ENCODE measurements around the gene EFCAB14. TPM values are rescaled to one million over a fixed set of nuclear protein-coding genes. Genes with fewer than 3 reads are reported as not detected.

Gene EFCAB14
- total RNA-seq, 2 experiments from 2014 or later, result 29.9 to 38.3 TPM

GRCh38 chr1:46767649-46768282, 48.9 kb upstream of the EFCAB14 start:
- TF ChIP-seq, protein P1, sequence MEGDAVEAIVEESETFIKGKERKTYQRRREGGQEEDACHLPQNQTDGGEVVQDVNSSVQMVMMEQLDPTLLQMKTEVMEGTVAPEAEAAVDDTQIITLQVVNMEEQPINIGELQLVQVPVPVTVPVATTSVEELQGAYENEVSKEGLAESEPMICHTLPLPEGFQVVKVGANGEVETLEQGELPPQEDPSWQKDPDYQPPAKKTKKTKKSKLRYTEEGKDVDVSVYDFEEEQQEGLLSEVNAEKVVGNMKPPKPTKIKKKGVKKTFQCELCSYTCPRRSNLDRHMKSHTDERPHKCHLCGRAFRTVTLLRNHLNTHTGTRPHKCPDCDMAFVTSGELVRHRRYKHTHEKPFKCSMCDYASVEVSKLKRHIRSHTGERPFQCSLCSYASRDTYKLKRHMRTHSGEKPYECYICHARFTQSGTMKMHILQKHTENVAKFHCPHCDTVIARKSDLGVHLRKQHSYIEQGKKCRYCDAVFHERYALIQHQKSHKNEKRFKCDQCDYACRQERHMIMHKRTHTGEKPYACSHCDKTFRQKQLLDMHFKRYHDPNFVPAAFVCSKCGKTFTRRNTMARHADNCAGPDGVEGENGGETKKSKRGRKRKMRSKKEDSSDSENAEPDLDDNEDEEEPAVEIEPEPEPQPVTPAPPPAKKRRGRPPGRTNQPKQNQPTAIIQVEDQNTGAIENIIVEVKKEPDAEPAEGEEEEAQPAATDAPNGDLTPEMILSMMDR (conservative IDR thresholded peaks at IDR 0.05; ENCODE audit: low read length), result no peak
- no peak for TF ChIP-seq EZH2phosphoT487 (IDR thresholded peaks at IDR 0.05; ENCODE audit: borderline replicate concordance, low read depth, low read length)
- intact Hi-C loops (cut with micrococcal nuclease; ENCODE audit: unreplicated experiment), result no loop called here
- Histone ChIP-seq H3K4me1 (ENCODE audit: insufficient read depth, low read length, poor library complexity, severe bottlenecking) (no peaks in the 10 kb centered on the region), H3K27ac (ENCODE audit: low read depth, low read length, poor library complexity, severe bottlenecking) (no peak overlapping the region), H3K9me3 (ENCODE audit: low read length) (no peaks in the 10 kb centered on the region), H3K79me2 (ENCODE audit: insufficient read depth, low read depth, low read length) (no peaks in the 10 kb centered on the region), H3K9me2 (ENCODE audit: insufficient read depth, low read length) (no peaks in the 10 kb centered on the region), H2AFZ (ENCODE audit: low read length) (no peak overlapping the region), H3K4me2 (ENCODE audit: low read length) (no peak overlapping the region), H4K20me1 (ENCODE audit: insufficient read depth, low read length) (no peaks in the 10 kb centered on the region), H3K4me3 (ENCODE audit: low read depth, low read length, poor library complexity, severe bottlenecking) (no peak overlapping the region), H3K36me3 (ENCODE audit: insufficient read depth, low read length) (no peaks in the 10 kb centered on the region)
- ChIA-PET POLR2A (interaction anchor here (0.9 kb wide), 1 partner anchor 14 kb away, joined by 3 read pairs; no protein-coding TSS in a partner anchor), CTCF (ENCODE audit: unreplicated experiment) (no interaction called here)
- no peak for DNase-seq (ENCODE audit: low spot score)
- BruUV-seq (replicated peaks), result no TSS peak

- Histone ChIP-seq H3K9me3 (ENCODE audit: low read length) (no peaks in the 10 kb centered on the region), H3K79me2 (ENCODE audit: insufficient read depth, low read depth, low read length) (no peaks in the 10 kb centered on the region), H3K27ac (ENCODE audit: low read depth, low read length, poor library complexity, severe bottlenecking) (no peak overlapping the region), H4K20me1 (ENCODE audit: insufficient read depth, low read length) (no peaks in the 10 kb centered on the region), H3K9me2 (ENCODE audit: insufficient read depth, low read length) (no peaks in the 10 kb centered on the region), H2AFZ (ENCODE audit: low read length) (no peak overlapping the region), H3K36me3 (ENCODE audit: insufficient read depth, low read length) (no peaks in the 10 kb centered on the region), H3K4me2 (ENCODE audit: low read length) (no peak overlapping the region), H3K4me1 (ENCODE audit: insufficient read depth, low read length, poor library complexity, severe bottlenecking) (no peaks in the 10 kb centered on the region), H3K4me3 (ENCODE audit: low read depth, low read length, poor library complexity, severe bottlenecking) (no peak overlapping the region)
- intact Hi-C loops (cut with micrococcal nuclease; ENCODE audit: unreplicated experiment), result no loop called here
- no peak for DNase-seq (ENCODE audit: low spot score)
- ChIA-PET CTCF (ENCODE audit: unreplicated experiment) (no interaction called here), POLR2A (no interaction called here)
- TF ChIP-seq, protein P1 (conservative IDR thresholded peaks at IDR 0.05; ENCODE audit: low read length), result no peak
- no peak for TF ChIP-seq EZH2phosphoT487 (IDR thresholded peaks at IDR 0.05; ENCODE audit: borderline replicate concordance, low read depth, low read length)
- BruUV-seq (replicated peaks), result no TSS peak
Measured at GRCh38 chr1:46764402-46764801, 45.5 kb upstream of the EFCAB14 start.

- no TSS peak for BruUV-seq (replicated peaks)
- POLR2A ChIA-PET, result no interaction called here
Measured at GRCh38 chr1:46761740-46762139, 42.8 kb upstream of the EFCAB14 start.

More at GRCh38 chr1:46761740-46762139, 42.8 kb upstream of the EFCAB14 start:
- Histone ChIP-seq H3K9me3 (ENCODE audit: low read length) (no peaks in the 10 kb centered on the region), H3K4me2 (ENCODE audit: low read length) (no peak overlapping the region), H3K4me1 (ENCODE audit: insufficient read depth, low read length, poor library complexity, severe bottlenecking) (no peaks in the 10 kb centered on the region), H2AFZ (ENCODE audit: low read length) (no peak overlapping the region), H3K27ac (ENCODE audit: low read depth, low read length, poor library complexity, severe bottlenecking) (no peak overlapping the region), H3K4me3 (ENCODE audit: low read depth, low read length, poor library complexity, severe bottlenecking) (no peak overlapping the region), H4K20me1 (ENCODE audit: insufficient read depth, low read length) (no peaks in the 10 kb centered on the region), H3K79me2 (ENCODE audit: insufficient read depth, low read depth, low read length) (no peaks in the 10 kb centered on the region), H3K36me3 (ENCODE audit: insufficient read depth, low read length) (no peaks in the 10 kb centered on the region), H3K9me2 (ENCODE audit: insufficient read depth, low read length) (no peaks in the 10 kb centered on the region)
- intact Hi-C loops (cut with micrococcal nuclease; ENCODE audit: unreplicated experiment), result no loop called here
- no peak for DNase-seq (ENCODE audit: low spot score)
- CTCF ChIA-PET (ENCODE audit: unreplicated experiment), result no interaction called here
- TF ChIP-seq, protein P1 (conservative IDR thresholded peaks at IDR 0.05; ENCODE audit: low read length), result no peak
- TF ChIP-seq EZH2phosphoT487 (IDR thresholded peaks at IDR 0.05; ENCODE audit: borderline replicate concordance, low read depth, low read length), result no peak
